Cerebellar cortex (tissue), 1 donor: ENCODE results near the gene SNCAIP.

Source experiments
- DNase-seq: peaks from one replicate; pipeline ENCODE4 v3.0.0-alpha.2; 2015; ENCODE audit warnings: low spot score

The SNCAIP gene

GRCh38 chr5:122507045-122507444 lies 195.0 kb downstream of the SNCAIP start:
- DNase-seq, result no peak

- DNase-seq, result no peak
Observed at GRCh38 chr5:122507581-122507980, 195.5 kb downstream of the SNCAIP start.

DNA sequence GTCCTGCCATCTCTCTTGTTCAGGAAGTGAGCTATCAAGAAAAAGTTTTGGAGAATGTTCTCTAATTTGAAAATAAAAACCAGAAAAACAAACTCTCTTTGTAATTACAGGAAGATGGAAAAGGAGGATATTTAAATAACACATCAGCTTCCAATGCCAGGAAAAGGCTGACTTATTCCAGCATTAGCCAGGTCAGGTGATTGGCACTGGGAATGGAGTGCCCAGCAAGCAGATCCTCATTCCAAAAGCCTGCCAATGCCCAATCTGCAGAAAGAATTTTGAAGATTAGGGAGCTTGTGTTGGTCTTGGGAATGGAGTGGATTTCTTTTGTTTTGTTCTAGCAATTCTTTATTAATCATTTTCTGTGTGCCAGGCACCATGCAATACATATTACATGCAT lies 196.6 kb downstream of the SNCAIP start:
- DNase-seq, result no peak
